ENCODE data around the gene ENHO. TPM values are rescaled to one million over a fixed set of nuclear protein-coding genes. Genes with fewer than 3 reads are reported as not detected.

ENHO gene
- total RNA-seq, 4 donors from 2014 or later, result 0.65 to 4.0 (median 2.7) TPM

- WGBS, result 90% methylated on average over 7 of the region's 7 CpGs
- Histone ChIP-seq H3K4me1 (peaks cover 25% of the 10 kb centered on the region), H3K27me3 (no peaks in the 10 kb centered on the region), H3K27ac (no peak overlapping the region), H3K36me3 (no peaks in the 10 kb centered on the region), H3K9me3 (no peaks in the 10 kb centered on the region), H3K4me3 (no peak overlapping the region)
- peak in 1 of 2 donors; percentile 74 for DNase-seq (ENCODE audit: low spot score in 2 of 2)
- no peak for TF ChIP-seq CTCF (IDR thresholded peaks at IDR 0.05)
- no peak for TF ChIP-seq POLR2A (IDR thresholded peaks at IDR 0.05)
- no peak for TF ChIP-seq EP300 (IDR thresholded peaks at IDR 0.05)
- no peak for TF ChIP-seq POLR2AphosphoS5 (IDR thresholded peaks at IDR 0.05)
Observed at GRCh38 chr9:34506623-34507022, 16.2 kb downstream of the ENHO start.

GRCh38 chr9:34505370-34506120 is 17.2 kb downstream of the ENHO start:
- peak in 1 of 2 donors; percentile 56 for DNase-seq (ENCODE audit: low spot score in 2 of 2)
- WGBS, result 86% methylated on average over 5 of the region's 5 CpGs
- Histone ChIP-seq H3K4me3 (no peak overlapping the region), H3K27me3 (no peaks in the 10 kb centered on the region), H3K27ac (no peak overlapping the region), H3K9me3 (no peaks in the 10 kb centered on the region), H3K4me1 (peaks cover 20% of the 10 kb centered on the region), H3K36me3 (no peaks in the 10 kb centered on the region)
- no peak for TF ChIP-seq EP300 (IDR thresholded peaks at IDR 0.05)
- no peak for TF ChIP-seq POLR2A (IDR thresholded peaks at IDR 0.05)
- TF ChIP-seq CTCF (IDR thresholded peaks at IDR 0.05), result no peak
- TF ChIP-seq POLR2AphosphoS5 (IDR thresholded peaks at IDR 0.05), result no peak

- Histone ChIP-seq H3K36me3 (no peaks in the 10 kb centered on the region), H3K4me1 (peaks cover 17% of the 10 kb centered on the region), H3K27ac (no peak overlapping the region), H3K27me3 (no peaks in the 10 kb centered on the region), H3K9me3 (no peaks in the 10 kb centered on the region), H3K4me3 (no peak overlapping the region)
- TF ChIP-seq POLR2A (IDR thresholded peaks at IDR 0.05), result no peak
- TF ChIP-seq CTCF (IDR thresholded peaks at IDR 0.05), result no peak
- no peak for TF ChIP-seq EP300 (IDR thresholded peaks at IDR 0.05)
- no peak for DNase-seq (ENCODE audit: low spot score in 2 of 2)
Observed at GRCh38 chr9:34503406-34503805, 19.4 kb downstream of the ENHO start.

GRCh38 chr9:34502891-34503290 is 19.9 kb downstream of the ENHO start:
- no peaks in the 10 kb centered on the region for H3K27me3 ChIP-seq
- peaks cover 17% of the 10 kb centered on the region for H3K4me1 ChIP-seq
- DNase-seq (ENCODE audit: low spot score in 2 of 2), result no peak
- no peak overlapping the region for H3K27ac ChIP-seq
- no peaks in the 10 kb centered on the region for H3K9me3 ChIP-seq
- TF ChIP-seq POLR2AphosphoS5 (IDR thresholded peaks at IDR 0.05) (no peak), EP300 (IDR thresholded peaks at IDR 0.05) (no peak), CTCF (IDR thresholded peaks at IDR 0.05) (no peak), POLR2A (IDR thresholded peaks at IDR 0.05) (no peak)
- WGBS, result 83% methylated on average over 4 of the region's 6 CpGs
- no peaks in the 10 kb centered on the region for H3K36me3 ChIP-seq
- H3K4me3 ChIP-seq, result no peak overlapping the region

GRCh38 chr9:34502471-34502870 is 20.3 kb downstream of the ENHO start:
- Histone ChIP-seq H3K9me3 (no peaks in the 10 kb centered on the region), H3K27ac (no peak overlapping the region), H3K4me1 (peaks cover 17% of the 10 kb centered on the region), H3K4me3 (no peak overlapping the region), H3K36me3 (no peaks in the 10 kb centered on the region), H3K27me3 (no peaks in the 10 kb centered on the region)
- TF ChIP-seq POLR2AphosphoS5 (IDR thresholded peaks at IDR 0.05), result no peak
- no peak for TF ChIP-seq EP300 (IDR thresholded peaks at IDR 0.05)
- TF ChIP-seq POLR2A (IDR thresholded peaks at IDR 0.05), result no peak
- no peak for TF ChIP-seq CTCF (IDR thresholded peaks at IDR 0.05)
- WGBS, result 59% methylated on average over 6 of the region's 10 CpGs
- no peak for DNase-seq (ENCODE audit: low spot score in 2 of 2)

Measured in suprapubic skin (tissue), 4 donors.